HepG2 (cell line): ENCODE results near the gene FFAR1. TPM values are rescaled to one million over a fixed set of nuclear protein-coding genes. Genes with fewer than 3 reads are reported as not detected.

Experiments used
- ATAC-seq: fragments of 200-7000 bp; cut with Tn5 transposase; 3 replicates; pipeline ENCODE4 v1.9.1; 2020; ENCODE audit warnings: mild to moderate bottlenecking, moderate library complexity
- BruUV-seq: library from RNA; stranded (reverse); fragments of 400-500 nt; replicated peaks from 2 replicates; lab custom pipeline; 2021; lab: Mats Ljungman, UMichigan
- CTCF ChIA-PET: fragments of 300-600 bp; formaldehyde crosslinking; extraction: SDS; loops from one replicate; lab custom pipeline; 2021; ENCODE audit warnings: low total read pairs, inconsistent platforms, low intra/inter-chr PET ratio; lab: Yijun Ruan, JAX
- POLR2A ChIA-PET: fragments of 350-600 bp; sonication (Branson Sonifier 250); formaldehyde crosslinking; loops from one replicate; lab custom pipeline; 2020; ENCODE audit warnings: antibody characterized with exemption, inconsistent platforms; lab: Yijun Ruan, JAX
- DNase-seq: peaks from one replicate; pipeline ENCODE4 v3.0.0-alpha.2; 2015; ENCODE audit warnings: low spot score
- FAIRE-seq: peaks from 3 replicates; lab custom pipeline; 2011; peaks lifted over from hg19 to GRCh38; lab: Jason Lieb, UNC
- H2AFZ ChIP-seq: one replicate; pipeline ENCODE4 v1.6.1; 2011; ENCODE audit warnings: low read length, inconsistent platforms
- H3K27ac ChIP-seq: fragments of 300-600 bp; 3 replicates; pipeline ENCODE4 v1.8.0; 2011; ENCODE audit warnings: mixed run types, mild to moderate bottlenecking, mixed read lengths, low read length, inconsistent platforms; ENCODE audit not compliant: insufficient read depth; ENCODE audit errors: extremely low read length
- H3K27me3 ChIP-seq, 2 experiments: fragments of 200-600 bp in 1 of 2; 2 replicates in 1 of 2; 3 replicates in 1 of 2; pipeline versions ENCODE4 v1.6.0 to v1.8.0; 2011; ENCODE audit warnings: low read length in 2 of 2, mild to moderate bottlenecking in 2 of 2, moderate library complexity in 2 of 2, inconsistent platforms in 1 of 2; ENCODE audit not compliant: insufficient read depth in 2 of 2, control insufficient read depth in 1 of 2
- H3K36me3 ChIP-seq, 2 experiments: fragments of 200-600 bp in 1 of 2; replicated peaks in 1 of 2; 2 replicates in 1 of 2; 3 replicates in 1 of 2; pipeline versions ENCODE4 v1.5.1 to v1.8.0; 2011; ENCODE audit warnings: low read length in 2 of 2, inconsistent platforms in 1 of 2; ENCODE audit not compliant: insufficient read depth in 2 of 2, control insufficient read depth in 1 of 2
- H3K4me1 ChIP-seq: 2 replicates; pipeline ENCODE4 v1.5.1; 2012; ENCODE audit warnings: low read length, inconsistent platforms; ENCODE audit not compliant: insufficient read depth
- H3K4me2 ChIP-seq: 2 replicates; pipeline ENCODE4 v1.6.0; 2011; ENCODE audit warnings: low read depth, low read length, inconsistent platforms
- H3K4me3 ChIP-seq, 3 experiments: fragments of 200-600 bp in 1 of 3; sonication (generic), shearing (Covaris generic) in 1 of 3; replicated peaks in 1 of 3; 2 replicates each; pipeline ENCODE4 v1.5.1; 2011 to 2016; ENCODE audit warnings: low read length in 3 of 3, inconsistent platforms in 2 of 3, low read depth in 2 of 3, mild to moderate bottlenecking in 2 of 3, control low read depth in 1 of 3, mixed read lengths in 1 of 3; ENCODE audit not compliant: insufficient read depth in 1 of 3
- H3K79me2 ChIP-seq: one replicate; pipeline ENCODE4 v1.6.1; 2011; ENCODE audit warnings: low read length, inconsistent platforms; ENCODE audit not compliant: insufficient read depth
- H3K9ac ChIP-seq: 2 replicates; pipeline ENCODE4 v1.6.0; 2011; ENCODE audit warnings: mild to moderate bottlenecking, low read depth, low read length, inconsistent platforms; ENCODE audit not compliant: insufficient read depth
- H3K9me3 ChIP-seq: 2 replicates; pipeline ENCODE4 v1.5.1; 2012; ENCODE audit warnings: mild to moderate bottlenecking, low read length
- H4K20me1 ChIP-seq: 2 replicates; pipeline ENCODE4 v1.6.0; 2011; ENCODE audit warnings: inconsistent platforms, mild to moderate bottlenecking, low read length, moderate library complexity; ENCODE audit not compliant: insufficient read depth
- FOXA3 ChIP-seq: IDR thresholded peaks from 2 replicates; pipeline ENCODE4 v1.6.1; 2016; ENCODE audit warnings: missing genetic modification reagents, missing compliant biosample characterization
- ISX ChIP-seq: sonication (generic); formaldehyde crosslinking; conservative IDR thresholded peaks from 2 replicates; pipeline ENCODE4 v1.5.0; 2020; ENCODE audit warnings: missing genetic modification reagents
- LCORL ChIP-seq, 2 experiments: fragments of 450-650 bp in 1 of 2; sonication (generic) in 1 of 2; formaldehyde crosslinking in 1 of 2; IDR thresholded peaks; 2 replicates each; pipeline versions ENCODE4 v1.5.0 to v1.6.1; 2017 to 2020; ENCODE audit warnings: antibody characterized with exemption in 1 of 2, missing genetic modification reagents in 1 of 2
- RAD51 ChIP-seq: fragments of 450-650 bp; IDR thresholded peaks from 2 replicates; pipeline ENCODE4 v1.6.1; 2016; ENCODE audit warnings: borderline replicate concordance
- TGIF2 ChIP-seq: IDR thresholded peaks from 2 replicates; pipeline ENCODE4 v1.6.1; 2016; ENCODE audit warnings: control low read depth, missing compliant biosample characterization
- ZBTB3 ChIP-seq: sonication (generic); formaldehyde crosslinking; IDR thresholded peaks from 2 replicates; pipeline ENCODE4 v1.4.0; 2020; ENCODE audit warnings: low read depth, mild to moderate bottlenecking, moderate library complexity, missing genetic modification reagents, borderline replicate concordance
- ZFP36L1 ChIP-seq: sonication (generic); formaldehyde crosslinking; IDR thresholded peaks from 2 replicates; pipeline ENCODE4 v1.8.0; 2022; ENCODE audit warnings: mild to moderate bottlenecking, missing genetic modification reagents, moderate library complexity
- ZNF777 ChIP-seq: sonication (generic); formaldehyde crosslinking; IDR thresholded peaks from 2 replicates; pipeline ENCODE4 v1.4.0; 2020; ENCODE audit warnings: missing genetic modification reagents
- whole genome bisulfite sequencing: methylation state at CpG from one replicate; pipeline ENCODE4 v1.1.6; 2017; ENCODE audit warnings: low lambda C conversion rate; 5-methylcytosine and 5-hydroxymethylcytosine counted together
- in situ Hi-C: cut with HindIII; loops from 2 replicates; pipeline ENCODE4 v1.10.0; 2017; ENCODE audit warnings: low pct_unique_long_range_greater_than_20kb; ENCODE audit not compliant: extremely low pct_ligation_motif_present
- intact Hi-C: fragments of 100-400 bp; cut with micrococcal nuclease; formaldehyde crosslinking; loops from one replicate; pipeline ENCODE4 v1.10.0; 2022; ENCODE audit not compliant: unreplicated experiment
- polyA plus RNA-seq, 8 experiments: library from polyadenylated mRNA; depleted of rRNA in 3 of 8; stranded (reverse) in 7 of 8; unstranded in 1 of 8; fragments of >200 nt; fragmentation: Illumina TruSeq in 4 of 8; extraction: Trizol in 4 of 8; gene quantifications; 2 replicates each; pipeline versions ENCODE4 v1.2.1 to v1.2.3, GENCODE V29; 2011 to 2016; ENCODE audit warnings: low read depth in 4 of 8, missing spikeins in 1 of 8, mixed read lengths in 1 of 8; ENCODE audit not compliant: insufficient read depth in 1 of 8
- total RNA-seq, 5 experiments: library from RNA; depleted of rRNA; stranded (reverse); fragments of >200 nt; fragmentation: Illumina TruSeq; extraction: Trizol; gene quantifications; 2 replicates each; pipeline ENCODE4 v1.2.3, GENCODE V29; 2016; ENCODE audit warnings: low read depth in 1 of 5
- TF ChIP-seq, protein P1 (sequence below): sonication (generic); formaldehyde crosslinking; IDR thresholded peaks from 2 replicates; pipeline ENCODE4 v1.5.1; 2020; ENCODE audit warnings: mild to moderate bottlenecking, missing genetic modification reagents, borderline replicate concordance
- TF ChIP-seq, protein P2 (sequence below): sonication (generic); formaldehyde crosslinking; conservative IDR thresholded peaks from 2 replicates; pipeline ENCODE4 v1.4.0; 2020; ENCODE audit warnings: missing genetic modification reagents
- TF ChIP-seq, protein P3 (sequence below): sonication (generic); formaldehyde crosslinking; IDR thresholded peaks from 2 replicates; pipeline ENCODE4 v1.5.1; 2020; ENCODE audit warnings: missing genetic modification reagents, mild to moderate bottlenecking, borderline replicate concordance

Gene FFAR1
- total and polyA plus RNA-seq, 2 of the 13 experiments (the other 11 are each of a cell fraction or from before 2014, with no cell fraction given), result not detected

DNA sequence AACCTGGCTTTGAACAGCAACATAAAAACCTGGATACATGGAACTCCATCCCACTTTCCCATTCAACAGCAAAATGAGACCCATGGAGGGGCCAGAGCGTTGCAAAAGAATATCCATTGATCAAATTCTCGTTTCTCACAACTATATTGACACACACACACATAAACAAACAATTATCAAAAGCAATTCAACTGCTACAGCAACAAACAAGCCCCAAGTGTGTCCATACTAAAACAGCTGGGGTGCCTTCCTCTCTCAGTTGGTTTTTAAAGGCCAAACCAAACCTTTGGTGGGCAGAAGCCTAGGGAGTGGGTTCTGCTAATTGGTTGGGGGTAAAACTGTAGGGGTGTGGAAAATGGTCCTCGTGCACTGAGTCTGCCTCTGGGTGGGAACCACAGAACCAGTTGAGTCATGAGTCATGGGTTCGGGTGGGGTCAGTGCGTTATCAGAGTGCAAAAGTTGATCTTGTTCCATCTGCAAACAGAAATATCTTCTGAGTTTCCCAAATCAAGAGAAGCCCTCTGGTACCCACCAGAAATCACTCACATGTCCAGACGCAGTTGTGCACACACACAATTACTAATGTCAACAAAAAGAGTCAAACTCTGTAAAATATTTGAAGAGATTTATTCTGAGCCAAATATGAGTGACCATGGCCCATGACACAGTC, 41.6 kb downstream of the FFAR1 start (continued):
- TF ChIP-seq, protein P1, sequence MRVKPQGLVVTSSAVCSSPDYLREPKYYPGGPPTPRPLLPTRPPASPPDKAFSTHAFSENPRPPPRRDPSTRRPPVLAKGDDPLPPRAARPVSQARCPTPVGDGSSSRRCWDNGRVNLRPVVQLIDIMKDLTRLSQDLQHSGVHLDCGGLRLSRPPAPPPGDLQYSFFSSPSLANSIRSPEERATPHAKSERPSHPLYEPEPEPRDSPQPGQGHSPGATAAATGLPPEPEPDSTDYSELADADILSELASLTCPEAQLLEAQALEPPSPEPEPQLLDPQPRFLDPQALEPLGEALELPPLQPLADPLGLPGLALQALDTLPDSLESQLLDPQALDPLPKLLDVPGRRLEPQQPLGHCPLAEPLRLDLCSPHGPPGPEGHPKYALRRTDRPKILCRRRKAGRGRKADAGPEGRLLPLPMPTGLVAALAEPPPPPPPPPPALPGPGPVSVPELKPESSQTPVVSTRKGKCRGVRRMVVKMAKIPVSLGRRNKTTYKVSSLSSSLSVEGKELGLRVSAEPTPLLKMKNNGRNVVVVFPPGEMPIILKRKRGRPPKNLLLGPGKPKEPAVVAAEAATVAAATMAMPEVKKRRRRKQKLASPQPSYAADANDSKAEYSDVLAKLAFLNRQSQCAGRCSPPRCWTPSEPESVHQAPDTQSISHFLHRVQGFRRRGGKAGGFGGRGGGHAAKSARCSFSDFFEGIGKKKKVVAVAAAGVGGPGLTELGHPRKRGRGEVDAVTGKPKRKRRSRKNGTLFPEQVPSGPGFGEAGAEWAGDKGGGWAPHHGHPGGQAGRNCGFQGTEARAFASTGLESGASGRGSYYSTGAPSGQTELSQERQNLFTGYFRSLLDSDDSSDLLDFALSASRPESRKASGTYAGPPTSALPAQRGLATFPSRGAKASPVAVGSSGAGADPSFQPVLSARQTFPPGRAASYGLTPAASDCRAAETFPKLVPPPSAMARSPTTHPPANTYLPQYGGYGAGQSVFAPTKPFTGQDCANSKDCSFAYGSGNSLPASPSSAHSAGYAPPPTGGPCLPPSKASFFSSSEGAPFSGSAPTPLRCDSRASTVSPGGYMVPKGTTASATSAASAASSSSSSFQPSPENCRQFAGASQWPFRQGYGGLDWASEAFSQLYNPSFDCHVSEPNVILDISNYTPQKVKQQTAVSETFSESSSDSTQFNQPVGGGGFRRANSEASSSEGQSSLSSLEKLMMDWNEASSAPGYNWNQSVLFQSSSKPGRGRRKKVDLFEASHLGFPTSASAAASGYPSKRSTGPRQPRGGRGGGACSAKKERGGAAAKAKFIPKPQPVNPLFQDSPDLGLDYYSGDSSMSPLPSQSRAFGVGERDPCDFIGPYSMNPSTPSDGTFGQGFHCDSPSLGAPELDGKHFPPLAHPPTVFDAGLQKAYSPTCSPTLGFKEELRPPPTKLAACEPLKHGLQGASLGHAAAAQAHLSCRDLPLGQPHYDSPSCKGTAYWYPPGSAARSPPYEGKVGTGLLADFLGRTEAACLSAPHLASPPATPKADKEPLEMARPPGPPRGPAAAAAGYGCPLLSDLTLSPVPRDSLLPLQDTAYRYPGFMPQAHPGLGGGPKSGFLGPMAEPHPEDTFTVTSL (CRISPR knock-in tag), result peak; percentile 18; the same call in 1 of the 2 replicates
- TF ChIP-seq FOXA3 (CRISPR knock-in tag), result peak; percentile 14; the same call in 1 of the 2 replicates

DNA sequence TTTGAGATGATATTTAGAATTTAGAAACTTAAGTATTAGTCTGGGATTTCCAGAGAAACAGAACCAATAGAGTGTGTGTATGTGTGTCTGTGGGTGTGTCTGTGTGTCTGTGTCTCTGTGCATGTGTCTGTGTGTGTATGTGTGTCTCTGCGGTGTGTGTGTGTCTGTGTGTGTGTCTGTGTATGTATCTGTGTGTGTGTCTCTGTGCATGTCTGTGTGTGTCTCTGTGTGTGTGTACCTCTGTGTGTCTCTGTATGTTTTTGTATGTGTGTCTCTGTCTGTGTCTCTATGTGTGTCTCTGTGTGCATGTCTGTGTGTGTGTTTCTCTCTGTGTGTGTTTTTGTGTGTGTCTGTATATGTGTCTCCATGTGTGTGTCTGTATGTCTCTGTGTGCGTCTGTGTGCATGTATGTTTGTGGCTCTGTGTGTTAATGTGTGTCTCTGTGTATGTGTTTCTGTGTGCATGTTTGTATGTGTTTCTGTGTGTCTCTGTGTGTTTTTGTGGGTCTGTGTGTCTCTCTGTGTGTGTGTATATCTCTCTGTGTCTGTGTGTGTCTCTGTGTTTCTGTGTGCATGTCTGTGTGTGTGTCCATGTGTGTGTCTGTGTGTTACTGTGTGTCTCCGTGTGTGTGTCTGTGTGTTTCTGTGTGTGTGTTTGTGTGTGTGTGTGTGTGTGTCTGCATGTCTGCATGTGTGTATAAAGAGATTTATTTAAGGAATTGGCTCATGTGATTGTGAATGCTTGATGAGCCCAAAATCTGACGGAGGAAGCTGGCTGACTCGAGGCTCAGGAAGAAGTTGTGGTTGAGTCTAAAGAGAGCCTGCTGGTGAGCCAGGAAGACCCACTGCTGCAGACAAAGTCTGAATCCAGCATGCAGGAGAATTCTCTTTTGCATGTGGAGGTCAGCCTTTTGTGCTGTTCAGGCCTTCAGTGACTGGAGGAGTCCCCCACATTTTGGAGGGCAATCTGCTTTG, 45.3 kb downstream of the FFAR1 start:
- Histone ChIP-seq H2AFZ (no peak overlapping the region), H3K9me3 (no peaks in the 10 kb centered on the region), H3K4me3 (no peak overlapping the region), H4K20me1 (no peaks in the 10 kb centered on the region), H3K9ac (no peak overlapping the region), H3K4me1 (peaks cover 75% of the 10 kb centered on the region), H3K27me3 (no peaks in the 10 kb centered on the region), H3K79me2 (no peaks in the 10 kb centered on the region), H3K27ac (no peak overlapping the region), H3K4me2 (no peak overlapping the region), H3K36me3 (no peaks in the 10 kb centered on the region)
- BruUV-seq, result no TSS peak
- ATAC-seq, result no peak
- ChIA-PET POLR2A (no interaction called here), CTCF (no interaction called here)
- 98% methylated on average over 5 of the region's 5 CpGs for WGBS
- intact Hi-C loops, result no loop called here
- in situ Hi-C loops, result no loop called here
- peak; percentile 42 for FAIRE-seq
- DNase-seq, result no peak
- no peak for TF ChIP-seq TGIF2 (CRISPR knock-in tag)
- no peak for TF ChIP-seq ZBTB3 (CRISPR knock-in tag)
- no peak for TF ChIP-seq ZNF777 (CRISPR knock-in tag)
- peak; percentile 28 for TF ChIP-seq RAD51
- TF ChIP-seq, protein P2, sequence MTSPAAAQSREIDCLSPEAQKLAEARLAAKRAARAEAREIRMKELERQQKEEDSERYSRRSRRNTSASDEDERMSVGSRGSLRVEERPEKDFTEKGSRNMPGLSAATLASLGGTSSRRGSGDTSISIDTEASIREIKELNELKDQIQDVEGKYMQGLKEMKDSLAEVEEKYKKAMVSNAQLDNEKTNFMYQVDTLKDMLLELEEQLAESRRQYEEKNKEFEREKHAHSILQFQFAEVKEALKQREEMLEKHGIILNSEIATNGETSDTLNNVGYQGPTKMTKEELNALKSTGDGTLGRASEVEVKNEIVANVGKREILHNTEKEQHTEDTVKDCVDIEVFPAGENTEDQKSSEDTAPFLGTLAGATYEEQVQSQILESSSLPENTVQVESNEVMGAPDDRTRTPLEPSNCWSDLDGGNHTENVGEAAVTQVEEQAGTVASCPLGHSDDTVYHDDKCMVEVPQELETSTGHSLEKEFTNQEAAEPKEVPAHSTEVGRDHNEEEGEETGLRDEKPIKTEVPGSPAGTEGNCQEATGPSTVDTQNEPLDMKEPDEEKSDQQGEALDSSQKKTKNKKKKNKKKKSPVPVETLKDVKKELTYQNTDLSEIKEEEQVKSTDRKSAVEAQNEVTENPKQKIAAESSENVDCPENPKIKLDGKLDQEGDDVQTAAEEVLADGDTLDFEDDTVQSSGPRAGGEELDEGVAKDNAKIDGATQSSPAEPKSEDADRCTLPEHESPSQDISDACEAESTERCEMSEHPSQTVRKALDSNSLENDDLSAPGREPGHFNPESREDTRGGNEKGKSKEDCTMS (CRISPR knock-in tag), result no peak
- no peak for TF ChIP-seq ISX (CRISPR knock-in tag)
- TF ChIP-seq, protein P3, sequence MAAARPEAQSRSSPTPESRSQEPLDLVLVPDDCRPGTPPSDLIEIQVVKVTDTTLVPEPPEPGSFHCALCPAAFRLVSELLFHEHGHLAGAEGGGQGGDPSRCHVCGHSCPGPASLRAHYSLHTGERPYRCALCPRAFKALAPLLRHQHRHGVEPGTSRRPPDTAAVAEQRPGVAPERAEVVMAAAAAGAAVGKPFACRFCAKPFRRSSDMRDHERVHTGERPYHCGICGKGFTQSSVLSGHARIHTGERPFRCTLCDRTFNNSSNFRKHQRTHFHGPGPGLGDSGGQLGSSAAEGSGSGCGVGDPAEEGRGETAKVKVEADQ (CRISPR knock-in tag), result no peak
- TF ChIP-seq ZFP36L1 (CRISPR knock-in tag), result no peak
- TF ChIP-seq LCORL (IDR thresholded peaks at IDR 0.05), result 0 out of 2 replicates have a peak, but pooled peaks have one; percentile 23
- TF ChIP-seq LCORL (CRISPR knock-in tag; IDR thresholded peaks at IDR 0.05), result no peak
